ENCODE results near the gene OR7E24. TPM values are rescaled to one million over a fixed set of nuclear protein-coding genes. Genes with fewer than 3 reads are reported as not detected.

OR7E24 gene
- total RNA-seq = not detected in 2 replicates

GRCh38 chr19:9250630-9251029 is at the start of gene OR7E24:
TSS of gene OR7E24 (plus strand) at chr19:9250930. CDS start at chr19:9251044, 114 bp downstream.

DNA sequence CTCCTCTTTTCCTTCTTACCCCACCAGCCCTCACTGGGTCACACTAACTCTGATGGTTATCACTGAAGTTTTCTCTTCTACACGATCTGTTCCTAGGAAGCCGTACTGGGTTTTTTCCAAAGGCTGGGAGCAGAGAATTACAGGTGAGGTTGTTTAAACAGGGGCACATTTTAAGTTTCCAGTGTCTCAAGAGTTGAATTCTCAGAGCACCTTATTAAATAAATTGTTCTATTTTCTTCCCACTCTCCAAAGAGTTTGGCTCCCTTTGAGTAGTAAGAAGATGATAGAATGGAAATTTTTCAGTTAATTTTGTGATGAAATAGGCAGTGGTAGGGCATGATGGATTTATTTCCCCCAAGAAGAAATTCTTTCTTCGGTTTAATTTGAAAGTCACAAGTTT is 31.2 kb upstream of the OR7E24 start, which contains the start of gene OR7D4:
Gene OR7D4 (minus strand): TSS at position 101 of the 400 bp plus-strand sequence. CDS start 4,752 bp downstream, outside the sequence.

Other genes starting within 250 kb of the OR7E24 start
- under 0.01 TPM in 1 of 2 replicates, not detected in the other for gene MUC16, start 240.5 kb upstream of the OR7E24 start, total RNA-seq
- not detected in 2 replicates for gene OR1M1, start 163.9 kb upstream of the OR7E24 start, total RNA-seq
- gene OR7G2, start 143.5 kb upstream of the OR7E24 start, total RNA-seq = not detected in 2 replicates
- gene OR7G1, start 135.2 kb upstream of the OR7E24 start, total RNA-seq = not detected in 2 replicates
- not detected in 2 replicates for gene OR7G3, start 124.0 kb upstream of the OR7E24 start, total RNA-seq
- gene ZNF317, start 110.5 kb upstream of the OR7E24 start, total RNA-seq = 9.6 and 16.0 TPM in 2 replicates
- gene OR7D2, start 72.0 kb upstream of the OR7E24 start, total RNA-seq = 0.51 TPM in 1 of 2 replicates, not detected in the other
- not detected in 2 replicates for gene OR7D4, start 31.3 kb upstream of the OR7E24 start, total RNA-seq
- 8.5 and 10.5 TPM in 2 replicates for gene ZNF699, start 58.9 kb downstream of the OR7E24 start, total RNA-seq
- gene ZNF559, start 73.2 kb downstream of the OR7E24 start, total RNA-seq = 2.1 and 8.2 TPM in 2 replicates
- 0.81 and 3.2 TPM in 2 replicates for gene ZNF177, start 112.1 kb downstream of the OR7E24 start, total RNA-seq
- gene ZNF266, start 184.6 kb downstream of the OR7E24 start, total RNA-seq = 6.2 and 11.4 TPM in 2 replicates
- 0.49 TPM in 1 of 2 replicates, not detected in the other for gene ZNF560, start 247.7 kb downstream of the OR7E24 start, total RNA-seq